HepG2 (cell line): Measurements from ENCODE around the gene ARHGAP10. TPM values are rescaled to one million over a fixed set of nuclear protein-coding genes. Genes with fewer than 3 reads are reported as not detected.

Experiments
- ATAC-seq: fragments of 200-7000 bp; cut with Tn5 transposase; 3 replicates; pipeline ENCODE4 v1.9.1; 2020; ENCODE audit warnings: mild to moderate bottlenecking, moderate library complexity
- BruUV-seq: library from RNA; stranded (reverse); fragments of 400-500 nt; replicated peaks from 2 replicates; lab custom pipeline; 2021; lab: Mats Ljungman, UMichigan
- CTCF ChIA-PET: fragments of 300-600 bp; formaldehyde crosslinking; extraction: SDS; loops from one replicate; lab custom pipeline; 2021; ENCODE audit warnings: low total read pairs, inconsistent platforms, low intra/inter-chr PET ratio; lab: Yijun Ruan, JAX
- POLR2A ChIA-PET: fragments of 350-600 bp; sonication (Branson Sonifier 250); formaldehyde crosslinking; loops from one replicate; lab custom pipeline; 2020; ENCODE audit warnings: antibody characterized with exemption, inconsistent platforms; lab: Yijun Ruan, JAX
- DNase-seq: peaks from one replicate; pipeline ENCODE4 v3.0.0-alpha.2; 2015; ENCODE audit warnings: low spot score
- FAIRE-seq: peaks from 3 replicates; lab custom pipeline; 2011; peaks lifted over from hg19 to GRCh38; lab: Jason Lieb, UNC
- H2AFZ ChIP-seq: one replicate; pipeline ENCODE4 v1.6.1; 2011; ENCODE audit warnings: low read length, inconsistent platforms
- H3K27ac ChIP-seq: fragments of 300-600 bp; 3 replicates; pipeline ENCODE4 v1.8.0; 2011; ENCODE audit warnings: mixed run types, mild to moderate bottlenecking, mixed read lengths, low read length, inconsistent platforms; ENCODE audit not compliant: insufficient read depth; ENCODE audit errors: extremely low read length
- H3K27me3 ChIP-seq, 2 experiments: fragments of 200-600 bp in 1 of 2; 2 replicates in 1 of 2; 3 replicates in 1 of 2; pipeline versions ENCODE4 v1.6.0 to v1.8.0; 2011; ENCODE audit warnings: low read length in 2 of 2, mild to moderate bottlenecking in 2 of 2, moderate library complexity in 2 of 2, inconsistent platforms in 1 of 2; ENCODE audit not compliant: insufficient read depth in 2 of 2, control insufficient read depth in 1 of 2
- H3K36me3 ChIP-seq, 2 experiments: fragments of 200-600 bp in 1 of 2; replicated peaks in 1 of 2; 2 replicates in 1 of 2; 3 replicates in 1 of 2; pipeline versions ENCODE4 v1.5.1 to v1.8.0; 2011; ENCODE audit warnings: low read length in 2 of 2, inconsistent platforms in 1 of 2; ENCODE audit not compliant: insufficient read depth in 2 of 2, control insufficient read depth in 1 of 2
- H3K4me1 ChIP-seq: 2 replicates; pipeline ENCODE4 v1.5.1; 2012; ENCODE audit warnings: low read length, inconsistent platforms; ENCODE audit not compliant: insufficient read depth
- H3K4me2 ChIP-seq: 2 replicates; pipeline ENCODE4 v1.6.0; 2011; ENCODE audit warnings: low read depth, low read length, inconsistent platforms
- H3K4me3 ChIP-seq, 3 experiments: fragments of 200-600 bp in 1 of 3; sonication (generic), shearing (Covaris generic) in 1 of 3; replicated peaks in 1 of 3; 2 replicates each; pipeline ENCODE4 v1.5.1; 2011 to 2016; ENCODE audit warnings: low read length in 3 of 3, inconsistent platforms in 2 of 3, low read depth in 2 of 3, mild to moderate bottlenecking in 2 of 3, control low read depth in 1 of 3, mixed read lengths in 1 of 3; ENCODE audit not compliant: insufficient read depth in 1 of 3
- H3K79me2 ChIP-seq: one replicate; pipeline ENCODE4 v1.6.1; 2011; ENCODE audit warnings: low read length, inconsistent platforms; ENCODE audit not compliant: insufficient read depth
- H3K9ac ChIP-seq: 2 replicates; pipeline ENCODE4 v1.6.0; 2011; ENCODE audit warnings: mild to moderate bottlenecking, low read depth, low read length, inconsistent platforms; ENCODE audit not compliant: insufficient read depth
- H3K9me3 ChIP-seq: 2 replicates; pipeline ENCODE4 v1.5.1; 2012; ENCODE audit warnings: mild to moderate bottlenecking, low read length
- H4K20me1 ChIP-seq: 2 replicates; pipeline ENCODE4 v1.6.0; 2011; ENCODE audit warnings: inconsistent platforms, mild to moderate bottlenecking, low read length, moderate library complexity; ENCODE audit not compliant: insufficient read depth
- HNRNPLL ChIP-seq: fragments of 200-400 bp; formaldehyde crosslinking; IDR thresholded peaks from 2 replicates; pipeline ENCODE4 v1.6.1; 2017; ENCODE audit warnings: mild to moderate bottlenecking, low read depth, low read length; ENCODE audit not compliant: poor library complexity, severe bottlenecking
- HOXA7 ChIP-seq: sonication (generic); formaldehyde crosslinking; IDR thresholded peaks from 2 replicates; pipeline ENCODE4 v1.8.1; 2022; ENCODE audit warnings: mild to moderate bottlenecking, missing genetic modification reagents, moderate library complexity
- KLF11 ChIP-seq: IDR thresholded peaks from 2 replicates; pipeline ENCODE4 v1.6.1; 2016; ENCODE audit warnings: missing compliant biosample characterization
- KLF9 ChIP-seq: IDR thresholded peaks from 2 replicates; pipeline ENCODE4 v1.6.1; 2016; ENCODE audit warnings: low read depth
- LBX2 ChIP-seq: sonication (generic); formaldehyde crosslinking; IDR thresholded peaks from 2 replicates; pipeline ENCODE4 v1.5.0; 2020; ENCODE audit warnings: missing genetic modification reagents, mild to moderate bottlenecking, borderline replicate concordance
- NAIF1 ChIP-seq: sonication (generic); formaldehyde crosslinking; IDR thresholded peaks from 2 replicates; pipeline ENCODE4 v1.5.0; 2020; ENCODE audit warnings: mild to moderate bottlenecking, missing genetic modification reagents, borderline replicate concordance
- NR2F6 ChIP-seq, 2 experiments: IDR thresholded peaks; 2 replicates each; pipeline ENCODE4 v1.6.1; 2016; ENCODE audit warnings: antibody characterized with exemption in 1 of 2, mild to moderate bottlenecking in 1 of 2
- SAP130 ChIP-seq: IDR thresholded peaks from 2 replicates; pipeline ENCODE4 v1.6.1; 2016; ENCODE audit warnings: low read depth
- STAT5B ChIP-seq: sonication (generic); formaldehyde crosslinking; IDR thresholded peaks from 2 replicates; pipeline ENCODE4 v1.4.0; 2020; ENCODE audit warnings: missing genetic modification reagents
- TBP ChIP-seq: sonication (generic); formaldehyde crosslinking; IDR thresholded peaks from 2 replicates; pipeline ENCODE4 v1.5.0; 2020; ENCODE audit warnings: missing genetic modification reagents
- WIZ ChIP-seq: sonication (generic); formaldehyde crosslinking; IDR thresholded peaks from 2 replicates; pipeline ENCODE4 v1.5.1; 2020; ENCODE audit warnings: mild to moderate bottlenecking, missing genetic modification reagents
- ZFP82 ChIP-seq: sonication (generic); formaldehyde crosslinking; IDR thresholded peaks from 2 replicates; pipeline ENCODE4 v1.5.1; 2020; ENCODE audit warnings: mild to moderate bottlenecking, missing genetic modification reagents, borderline replicate concordance
- ZMYM3 ChIP-seq: sonication (generic); formaldehyde crosslinking; IDR thresholded peaks from 2 replicates; pipeline ENCODE4 v1.5.1; 2020; ENCODE audit warnings: mild to moderate bottlenecking, missing genetic modification reagents
- ZNF253 ChIP-seq: sonication (generic); formaldehyde crosslinking; IDR thresholded peaks from 2 replicates; pipeline ENCODE4 v1.8.0; 2022; ENCODE audit warnings: mild to moderate bottlenecking, missing genetic modification reagents, borderline replicate concordance
- ZNF382 ChIP-seq: sonication (generic); formaldehyde crosslinking; IDR thresholded peaks from 2 replicates; pipeline ENCODE4 v1.5.0; 2020; ENCODE audit warnings: missing genetic modification reagents, mild to moderate bottlenecking, borderline replicate concordance
- ZNF501 ChIP-seq: sonication (generic); formaldehyde crosslinking; IDR thresholded peaks from 2 replicates; pipeline ENCODE4 v1.5.1; 2020; ENCODE audit warnings: mild to moderate bottlenecking, moderate library complexity, missing genetic modification reagents
- ZNF878 ChIP-seq: sonication (generic); formaldehyde crosslinking; IDR thresholded peaks from 2 replicates; pipeline ENCODE4 v1.8.1; 2023; ENCODE audit warnings: mild to moderate bottlenecking, missing genetic modification reagents, moderate library complexity
- ZSCAN20 ChIP-seq: sonication (generic); formaldehyde crosslinking; IDR thresholded peaks from 2 replicates; pipeline ENCODE4 v1.4.0; 2020; ENCODE audit warnings: missing genetic modification reagents, mild to moderate bottlenecking, borderline replicate concordance
- ZSCAN22 ChIP-seq: sonication (generic); formaldehyde crosslinking; IDR thresholded peaks from 2 replicates; pipeline ENCODE4 v1.4.0; 2020; ENCODE audit warnings: mild to moderate bottlenecking, missing genetic modification reagents
- WGBS: methylation state at CpG from one replicate; pipeline ENCODE4 v1.1.6; 2017; ENCODE audit warnings: low lambda C conversion rate; 5-methylcytosine and 5-hydroxymethylcytosine counted together
- in situ Hi-C: cut with HindIII; loops from 2 replicates; pipeline ENCODE4 v1.10.0; 2017; ENCODE audit warnings: low pct_unique_long_range_greater_than_20kb; ENCODE audit not compliant: extremely low pct_ligation_motif_present
- intact Hi-C: fragments of 100-400 bp; cut with micrococcal nuclease; formaldehyde crosslinking; loops from one replicate; pipeline ENCODE4 v1.10.0; 2022; ENCODE audit not compliant: unreplicated experiment
- polyA plus RNA-seq, 8 experiments: library from polyadenylated mRNA; depleted of rRNA in 3 of 8; stranded (reverse) in 7 of 8; unstranded in 1 of 8; fragments of >200 nt; fragmentation: Illumina TruSeq in 4 of 8; extraction: Trizol in 4 of 8; gene quantifications; 2 replicates each; pipeline versions ENCODE4 v1.2.1 to v1.2.3, GENCODE V29; 2011 to 2016; ENCODE audit warnings: low read depth in 4 of 8, missing spikeins in 1 of 8, mixed read lengths in 1 of 8; ENCODE audit not compliant: insufficient read depth in 1 of 8
- total RNA-seq, 5 experiments: library from RNA; depleted of rRNA; stranded (reverse); fragments of >200 nt; fragmentation: Illumina TruSeq; extraction: Trizol; gene quantifications; 2 replicates each; pipeline ENCODE4 v1.2.3, GENCODE V29; 2016; ENCODE audit warnings: low read depth in 1 of 5

The ARHGAP10 gene
- total and polyA plus RNA-seq, 2 of the 13 experiments (the other 11 are each of a cell fraction or from before 2014, with no cell fraction given) = 0.45 to 1.6 TPM

- POLR2A ChIA-PET = no interaction called here
- H3K4me3 ChIP-seq = no peak overlapping the region
- WGBS = 52% methylated on average over 3 of the region's 3 CpGs
- no peak overlapping the region for H3K9ac ChIP-seq
- no peak for FAIRE-seq
- H3K4me2 ChIP-seq = no peak overlapping the region
- H3K4me1 ChIP-seq = no peaks in the 10 kb centered on the region
- no peaks in the 10 kb centered on the region for H4K20me1 ChIP-seq
- H3K27me3 ChIP-seq = no peaks in the 10 kb centered on the region
- TF ChIP-seq ZFP82 (CRISPR knock-in tag) (no peak), LBX2 (CRISPR knock-in tag) (no peak), SAP130 (CRISPR knock-in tag) (no peak), KLF11 (CRISPR knock-in tag) (no peak), STAT5B (CRISPR knock-in tag) (no peak), ZSCAN20 (no peak)
- TF ChIP-seq, all 625 proteins: peak for 0
- no peak overlapping the region for H3K27ac ChIP-seq
- no peak overlapping the region for H2AFZ ChIP-seq
- in situ Hi-C loops (no loop called here), intact Hi-C loops (no loop called here)
- no TSS peak for BruUV-seq
- DNase-seq (no peak), ATAC-seq (no peak)
- no peaks in the 10 kb centered on the region for H3K36me3 ChIP-seq
- H3K9me3 ChIP-seq = no peaks in the 10 kb centered on the region
- H3K79me2 ChIP-seq = no peaks in the 10 kb centered on the region
- CTCF ChIA-PET = no interaction called here
Measured at GRCh38 chr4:147994076-147994475, 262.2 kb downstream of the ARHGAP10 start.

- Histone ChIP-seq H3K79me2 (no peaks in the 10 kb centered on the region), H3K27me3 (no peaks in the 10 kb centered on the region), H3K4me1 (no peaks in the 10 kb centered on the region), H3K4me3 (no peak overlapping the region), H4K20me1 (no peaks in the 10 kb centered on the region), H3K27ac (no peak overlapping the region), H3K9ac (no peak overlapping the region), H3K9me3 (no peaks in the 10 kb centered on the region), H2AFZ (no peak overlapping the region), H3K36me3 (no peaks in the 10 kb centered on the region), H3K4me2 (no peak overlapping the region)
- ChIA-PET POLR2A (no interaction called here), CTCF (no interaction called here)
- FAIRE-seq (no peak), DNase-seq (no peak), ATAC-seq (no peak)
- in situ Hi-C loops = no loop called here
- WGBS = 59% methylated on average over 10 of the region's 10 CpGs
- no TSS peak for BruUV-seq
- intact Hi-C loops = no loop called here
- TF ChIP-seq ZNF253 (CRISPR knock-in tag) (no peak), KLF9 (no peak), ZNF382 (CRISPR knock-in tag) (no peak), NR2F6 (IDR thresholded peaks at IDR 0.05) (no peak), NR2F6 (CRISPR knock-in tag; IDR thresholded peaks at IDR 0.05) (no peak), TBP (no peak), ZNF501 (CRISPR knock-in tag) (no peak), ZMYM3 (CRISPR knock-in tag) (no peak), ZSCAN22 (CRISPR knock-in tag) (no peak), NAIF1 (CRISPR knock-in tag) (no peak), ZNF878 (CRISPR knock-in tag) (no peak), HNRNPLL (no peak), HOXA7 (CRISPR knock-in tag) (no peak), WIZ (CRISPR knock-in tag) (no peak)
Measured at GRCh38 chr4:147994491-147995385, 262.9 kb downstream of the ARHGAP10 start.
